Brain microvascular endothelial cell (primary cell): ENCODE measurements around the gene SLCO4A1.

Experiments used
- DNase-seq: peaks from one replicate; pipeline ENCODE4 v3.0.0-alpha.2; 2020
- H3K27ac ChIP-seq: fragments of 250-450 bp; sonication (Bioruptor Pico); 2 replicates; pipeline ENCODE4 v1.5.1; 2020; ENCODE audit warnings: mild to moderate bottlenecking, moderate library complexity
- H3K27me3 ChIP-seq: fragments of 250-450 bp; sonication (Bioruptor Pico); replicated peaks from 2 replicates; pipeline ENCODE4 v1.5.1; 2020; ENCODE audit warnings: mild to moderate bottlenecking
- H3K36me3 ChIP-seq: fragments of 250-450 bp; sonication (Bioruptor Pico); replicated peaks from 2 replicates; pipeline ENCODE4 v1.5.1; 2020; ENCODE audit warnings: mild to moderate bottlenecking
- H3K4me3 ChIP-seq: 2 replicates; pipeline ENCODE4 v1.5.1; 2011; ENCODE audit warnings: low read depth, mild to moderate bottlenecking, control low read depth, low read length, moderate library complexity
- CTCF ChIP-seq: IDR thresholded peaks from 2 replicates; pipeline ENCODE4 v1.5.1; 2011; ENCODE audit warnings: low read depth, mild to moderate bottlenecking, moderate library complexity, low read length, control low read depth, inconsistent platforms; ENCODE audit errors: missing control alignments
- in situ Hi-C: cut with HindIII; loops from 2 replicates; pipeline ENCODE4 v1.10.0; 2017; ENCODE audit warnings: low sequenced_read_pairs, low pct_ligation_motif_present

Gene SLCO4A1

DNA sequence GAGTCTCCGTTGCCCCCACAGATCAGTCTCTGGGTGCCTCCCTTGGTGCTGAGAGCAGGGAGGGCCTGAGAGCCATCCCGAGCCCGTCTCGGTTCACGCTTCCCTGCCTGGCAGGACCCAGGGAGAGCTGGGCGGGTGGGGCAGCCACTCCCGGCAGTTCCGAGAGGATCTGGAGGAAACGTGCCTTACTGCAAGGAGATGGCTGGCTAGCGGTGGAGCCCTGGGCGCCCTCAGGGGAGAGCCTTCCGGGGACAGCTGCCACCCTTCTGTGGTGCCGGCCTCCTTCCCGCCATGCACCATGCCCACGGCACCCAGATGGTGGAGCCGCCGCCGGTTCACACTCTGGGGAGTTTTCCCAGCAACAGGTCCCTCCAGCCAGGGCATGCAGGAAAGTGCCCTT, 45.8 kb upstream of the SLCO4A1 start:
- no peak for TF ChIP-seq CTCF
- Histone ChIP-seq H3K36me3 (no peaks in the 10 kb centered on the region), H3K4me3 (no peak overlapping the region), H3K27me3 (peaks cover 3% of the 10 kb centered on the region), H3K27ac (no peak overlapping the region)
- in situ Hi-C loops: no loop called here
- no peak for DNase-seq

DNA sequence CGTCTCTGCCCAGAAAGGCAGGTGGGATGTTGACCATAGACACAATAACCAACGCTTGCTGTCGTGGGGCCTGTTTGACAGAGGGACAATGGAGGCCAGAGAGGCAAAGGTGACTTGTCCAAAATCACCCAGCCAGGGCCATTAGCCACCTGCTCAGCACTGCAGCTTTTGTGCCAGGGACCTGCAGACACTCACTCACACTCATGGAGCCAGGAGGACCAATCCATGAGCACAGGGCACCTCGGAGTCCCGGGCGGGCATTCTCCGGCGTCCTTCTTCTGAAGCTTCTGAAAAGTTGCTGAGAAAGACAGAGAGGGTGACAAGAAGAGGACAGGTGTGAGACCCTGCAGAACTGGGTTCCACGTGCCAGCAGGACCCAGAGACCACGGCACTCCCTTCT, 45.4 kb upstream of the SLCO4A1 start:
- TF ChIP-seq CTCF: no peak
- in situ Hi-C loops: no loop called here
- Histone ChIP-seq H3K27me3 (peaks cover 3% of the 10 kb centered on the region), H3K36me3 (no peaks in the 10 kb centered on the region), H3K27ac (no peak overlapping the region), H3K4me3 (no peak overlapping the region)
- no peak for DNase-seq

DNA sequence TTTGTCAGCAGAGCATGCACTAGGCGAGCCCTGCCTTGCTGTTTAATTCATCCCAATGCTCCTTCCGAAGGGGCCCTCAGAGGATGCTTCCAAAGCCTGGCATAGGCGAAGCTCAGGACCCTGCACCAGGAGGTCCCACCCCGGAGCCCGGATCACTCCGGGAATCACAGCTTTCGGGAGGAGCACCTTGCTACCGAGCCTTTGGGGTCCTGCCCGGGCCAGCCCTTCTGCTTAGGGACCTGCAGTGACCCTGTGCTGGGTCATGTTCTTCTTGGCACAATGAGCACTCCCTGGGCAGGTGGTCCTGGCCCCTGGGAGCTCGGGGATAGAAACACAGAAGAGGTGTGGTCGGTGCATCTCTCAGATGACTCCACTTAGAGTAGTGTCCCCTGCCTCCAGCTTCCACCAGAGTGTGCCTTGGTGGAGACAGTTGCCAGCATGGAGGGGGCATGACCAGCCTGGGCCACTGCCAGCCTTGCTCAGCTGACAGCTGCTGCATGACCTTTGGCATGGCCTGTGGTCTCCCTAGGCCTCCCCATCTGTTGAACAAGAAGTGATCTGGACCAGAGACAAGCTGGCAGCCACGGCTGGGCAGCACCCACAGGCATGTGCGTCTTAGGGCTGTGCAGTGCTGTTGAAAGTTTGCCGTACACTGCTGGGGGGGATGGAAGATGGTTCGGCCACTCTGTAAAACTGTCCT, 44.7 kb upstream of the SLCO4A1 start:
- no peak for TF ChIP-seq CTCF
- Histone ChIP-seq H3K27me3 (peaks cover 3% of the 10 kb centered on the region), H3K27ac (no peak overlapping the region), H3K4me3 (no peak overlapping the region), H3K36me3 (no peaks in the 10 kb centered on the region)
- no peak for DNase-seq
- in situ Hi-C loops: no loop called here

DNA sequence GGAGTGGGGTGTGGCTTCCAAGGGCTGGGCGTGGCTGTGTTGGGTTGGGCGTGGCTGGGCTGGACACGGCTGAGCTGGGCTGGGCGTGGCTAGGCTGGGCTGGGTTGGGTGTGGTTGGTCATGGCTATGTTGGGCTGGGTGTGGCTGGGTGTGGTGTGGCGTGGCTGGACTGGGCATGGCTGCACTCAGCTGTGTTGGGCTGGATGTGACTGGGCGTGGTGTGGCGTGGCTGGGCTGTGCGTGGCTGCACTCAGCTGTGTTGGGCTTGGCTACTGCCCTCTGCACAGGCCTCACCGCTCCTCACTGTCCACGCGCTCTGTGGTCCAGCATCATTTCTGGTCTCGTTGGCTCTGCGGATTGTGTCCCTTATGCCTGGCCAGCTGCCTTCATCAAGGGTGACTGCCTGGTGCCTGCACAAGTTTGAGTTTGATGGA, 43.5 kb upstream of the SLCO4A1 start:
- TF ChIP-seq CTCF: no peak

GRCh38 chr20:62599216-62600110, 42.8 kb upstream of the SLCO4A1 start:
- in situ Hi-C loops: no loop called here
- Histone ChIP-seq H3K27ac (no peak overlapping the region), H3K27me3 (peaks cover 5% of the 10 kb centered on the region), H3K36me3 (no peaks in the 10 kb centered on the region), H3K4me3 (no peak overlapping the region)
- no peak for DNase-seq
- no peak for TF ChIP-seq CTCF

More for the DNA sequence above, 43.5 kb upstream of the SLCO4A1 start:
- in situ Hi-C loops: no loop called here
- no peak for DNase-seq
- Histone ChIP-seq H3K27me3 (peaks cover 5% of the 10 kb centered on the region), H3K27ac (no peak overlapping the region), H3K4me3 (no peak overlapping the region), H3K36me3 (no peaks in the 10 kb centered on the region)
